Ovary (tissue), 1 donor: ENCODE data around the gene ARHGAP36.

Source experiments
- EP300 ChIP-seq: sonication (generic); formaldehyde crosslinking; IDR thresholded peaks from one replicate; pipeline ENCODE4 v1.6.1; 2017; ENCODE audit warnings: antibody characterized with exemption
- POLR2A ChIP-seq: fragments of 450-650 bp; IDR thresholded peaks from one replicate; pipeline ENCODE4 v1.6.1; 2017; ENCODE audit warnings: antibody characterized with exemption, mild to moderate bottlenecking, moderate library complexity

DNA sequence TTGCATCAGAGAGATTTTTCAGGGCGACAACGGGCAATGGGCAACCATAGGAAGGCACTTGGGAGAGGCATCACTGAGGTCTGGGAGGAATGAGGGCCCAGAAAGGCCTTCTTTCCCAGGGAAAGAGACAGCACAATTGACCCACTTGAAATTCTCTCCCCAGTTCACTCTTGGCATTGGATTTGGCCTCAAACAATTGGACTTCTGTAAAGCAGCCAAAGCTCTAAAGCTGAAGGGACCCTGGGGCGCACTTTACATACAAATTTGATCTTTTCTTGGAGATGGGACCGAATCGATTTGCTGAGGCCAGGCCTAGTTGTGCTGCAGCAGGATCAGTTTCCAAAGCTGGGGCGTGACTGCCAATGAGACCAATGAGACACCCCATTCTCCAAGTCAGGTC, 3.2 kb downstream of the ARHGAP36 start:
- TF ChIP-seq POLR2A (no peak), EP300 (no peak)
